Trophoblast cell (in vitro differentiated cells and primary cell): Measurements from ENCODE around the gene XKR3.

Experiments
- DNase-seq, 2 donors: peaks; one replicate each; pipeline ENCODE4 v3.0.0-alpha.2; 2016
- H2AFZ ChIP-seq: 2 replicates; pipeline ENCODE4 v1.6.1; 2013; ENCODE audit warnings: low read length, moderate library complexity, mild to moderate bottlenecking; ENCODE audit not compliant: insufficient read depth, poor library complexity
- H2AK5ac ChIP-seq: 2 replicates; pipeline ENCODE4 v1.6.1; 2013; ENCODE audit warnings: mild to moderate bottlenecking, low read length
- H2BK120ac ChIP-seq: 2 replicates; pipeline ENCODE4 v1.6.1; 2013; ENCODE audit warnings: low read length, mild to moderate bottlenecking, moderate library complexity; ENCODE audit not compliant: insufficient read depth, poor library complexity
- H2BK12ac ChIP-seq: 2 replicates; pipeline ENCODE4 v1.6.1; 2013; ENCODE audit warnings: mild to moderate bottlenecking, low read length, moderate library complexity
- H2BK5ac ChIP-seq: 2 replicates; pipeline ENCODE4 v1.6.1; 2013; ENCODE audit warnings: low read length, low read depth, moderate library complexity, mild to moderate bottlenecking; ENCODE audit not compliant: poor library complexity
- H3K14ac ChIP-seq: 2 replicates; pipeline ENCODE4 v1.6.1; 2013; ENCODE audit warnings: mild to moderate bottlenecking, low read length
- H3K18ac ChIP-seq: 2 replicates; pipeline ENCODE4 v1.6.1; 2013; ENCODE audit warnings: mild to moderate bottlenecking, low read length
- H3K23ac ChIP-seq: 2 replicates; pipeline ENCODE4 v1.6.1; 2013; ENCODE audit warnings: low read length
- H3K27ac ChIP-seq: 2 replicates; pipeline ENCODE4 v1.5.1; 2013; ENCODE audit warnings: low read depth, mild to moderate bottlenecking, inconsistent platforms, low read length, moderate library complexity
- H3K27me3 ChIP-seq: 2 replicates; pipeline ENCODE4 v1.6.1; 2013; ENCODE audit warnings: inconsistent platforms, mild to moderate bottlenecking, low read length, moderate library complexity; ENCODE audit not compliant: insufficient read depth
- H3K36me3 ChIP-seq, 2 experiments: 1 replicate in 1 of 2; 2 replicates in 1 of 2; pipeline ENCODE4 v1.6.1; 2013; ENCODE audit warnings: low read length in 2 of 2, mild to moderate bottlenecking in 2 of 2, moderate library complexity in 1 of 2; ENCODE audit not compliant: insufficient read depth in 2 of 2, control insufficient read depth in 1 of 2
- H3K4ac ChIP-seq: 2 replicates; pipeline ENCODE4 v1.6.1; 2013; ENCODE audit warnings: low read depth, mild to moderate bottlenecking, low read length, moderate library complexity
- H3K4me1 ChIP-seq, 2 experiments: 1 replicate in 1 of 2; 2 replicates in 1 of 2; pipeline ENCODE4 v1.6.1; 2013; ENCODE audit warnings: low read length in 2 of 2, mild to moderate bottlenecking in 2 of 2, moderate library complexity in 1 of 2; ENCODE audit not compliant: insufficient read depth in 2 of 2, control insufficient read depth in 1 of 2
- H3K4me2 ChIP-seq: 2 replicates; pipeline ENCODE4 v1.6.1; 2013; ENCODE audit warnings: inconsistent platforms, mild to moderate bottlenecking, low read length, moderate library complexity
- H3K4me3 ChIP-seq: 2 replicates; pipeline ENCODE4 v1.5.1; 2013; ENCODE audit warnings: mild to moderate bottlenecking, low read depth, low read length, inconsistent platforms
- H3K79me1 ChIP-seq: one replicate; pipeline ENCODE4 v1.6.1; 2013; ENCODE audit warnings: low read length
- H3K79me2 ChIP-seq: 2 replicates; pipeline ENCODE4 v1.6.1; 2013; ENCODE audit warnings: low read length, mild to moderate bottlenecking; ENCODE audit not compliant: control insufficient read depth, insufficient read depth, poor library complexity
- H3K9ac ChIP-seq: 2 replicates; pipeline ENCODE4 v1.6.1; 2013; ENCODE audit warnings: mild to moderate bottlenecking, low read length
- H3K9me3 ChIP-seq: 2 replicates; pipeline ENCODE4 v1.6.1; 2013; ENCODE audit warnings: low read depth, mild to moderate bottlenecking, control low read depth, inconsistent platforms, low read length; ENCODE audit not compliant: insufficient read depth
- H4K12ac ChIP-seq: 2 replicates; pipeline ENCODE4 v1.6.1; 2013; ENCODE audit warnings: low read depth, mild to moderate bottlenecking, low read length, moderate library complexity
- H4K8ac ChIP-seq: 2 replicates; pipeline ENCODE4 v1.6.1; 2013; ENCODE audit warnings: low read depth, mild to moderate bottlenecking, low read length, moderate library complexity
- H4K91ac ChIP-seq: one replicate; pipeline ENCODE4 v1.6.1; 2013; ENCODE audit warnings: low read depth, mild to moderate bottlenecking, low read length, moderate library complexity
- WGBS: extraction: QIAGEN DNeasy Blood & Tissue Kit; methylation state at CpG from one replicate; pipeline ENCODE4 v1.1.7; 2013; ENCODE audit warnings: missing lambda C conversion rate; ENCODE audit not compliant: insufficient read length, insufficient coverage; ENCODE audit errors: extremely low coverage; 5-methylcytosine and 5-hydroxymethylcytosine counted together

The XKR3 gene

GRCh38 chr22:16808744-16809143, 16.5 kb downstream of the XKR3 start:
- Histone ChIP-seq H2AFZ (no peak overlapping the region), H3K4me2 (no peak overlapping the region), H3K27me3 (no peaks in the 10 kb centered on the region), H2AK5ac (no peak overlapping the region), H4K12ac (no peak overlapping the region), H3K79me1 (no peaks in the 10 kb centered on the region), H2BK12ac (no peak overlapping the region), H3K9ac (no peak overlapping the region), H3K23ac (no peak overlapping the region), H3K4ac (no peak overlapping the region), H4K8ac (no peak overlapping the region), H3K36me3 (no peaks in the 10 kb centered on the region), H2BK5ac (no peak overlapping the region), H3K4me1 (no peaks in the 10 kb centered on the region), H3K14ac (no peak overlapping the region), H3K4me3 (no peak overlapping the region), H3K18ac (no peak overlapping the region), H3K79me2 (no peaks in the 10 kb centered on the region), H2BK120ac (no peak overlapping the region), H3K9me3 (no peaks in the 10 kb centered on the region), H4K91ac (no peak overlapping the region), H3K27ac (no peak overlapping the region)
- WGBS = 100% methylated on average over 1 of the region's 2 CpGs
- DNase-seq = no peak

GRCh38 chr22:16807109-16807508, 18.1 kb downstream of the XKR3 start:
- no CpG with 5 or more reads among the region's 2 CpGs for WGBS
- Histone ChIP-seq H2BK120ac (no peak overlapping the region), H3K79me1 (no peaks in the 10 kb centered on the region), H3K4me2 (no peak overlapping the region), H2AK5ac (no peak overlapping the region), H3K18ac (no peak overlapping the region), H4K12ac (no peak overlapping the region), H2BK12ac (no peak overlapping the region), H3K79me2 (no peaks in the 10 kb centered on the region), H3K36me3 (no peaks in the 10 kb centered on the region), H3K4ac (no peak overlapping the region), H3K23ac (no peak overlapping the region), H4K91ac (no peak overlapping the region), H2AFZ (no peak overlapping the region), H3K27ac (no peak overlapping the region), H3K4me3 (no peak overlapping the region), H3K27me3 (no peaks in the 10 kb centered on the region), H3K14ac (no peak overlapping the region), H3K9me3 (no peaks in the 10 kb centered on the region), H3K9ac (no peak overlapping the region), H2BK5ac (no peak overlapping the region), H4K8ac (no peak overlapping the region), H3K4me1 (no peaks in the 10 kb centered on the region)
- DNase-seq = no peak

GRCh38 chr22:16806401-16806800, 18.8 kb downstream of the XKR3 start:
- Histone ChIP-seq H3K9ac (no peak overlapping the region), H2BK12ac (no peak overlapping the region), H3K79me2 (no peaks in the 10 kb centered on the region), H3K4me3 (no peak overlapping the region), H4K12ac (no peak overlapping the region), H3K27me3 (no peaks in the 10 kb centered on the region), H3K79me1 (no peaks in the 10 kb centered on the region), H2AK5ac (no peak overlapping the region), H3K23ac (no peak overlapping the region), H2BK5ac (no peak overlapping the region), H4K91ac (no peak overlapping the region), H2BK120ac (no peak overlapping the region), H3K4me1 (no peaks in the 10 kb centered on the region), H3K27ac (no peak overlapping the region), H3K4ac (no peak overlapping the region), H3K4me2 (no peak overlapping the region), H3K14ac (no peak overlapping the region), H3K36me3 (no peaks in the 10 kb centered on the region), H4K8ac (no peak overlapping the region), H3K9me3 (no peaks in the 10 kb centered on the region), H3K18ac (no peak overlapping the region), H2AFZ (no peak overlapping the region)
- DNase-seq = peak; percentile 67 to 78
- no CpG with 5 or more reads among the region's 5 CpGs for WGBS

- no peak overlapping the region for H2BK12ac ChIP-seq
- H4K91ac ChIP-seq = no peak overlapping the region
- H3K4me2 ChIP-seq = no peak overlapping the region
- no peak overlapping the region for H3K4ac ChIP-seq
- no peak overlapping the region for H3K23ac ChIP-seq
- no peak overlapping the region for H2AFZ ChIP-seq
- H3K14ac ChIP-seq = no peak overlapping the region
- DNase-seq = no peak
- H3K36me3 ChIP-seq = no peaks in the 10 kb centered on the region
- H2BK5ac ChIP-seq = no peak overlapping the region
- H3K27ac ChIP-seq = no peak overlapping the region
- no peaks in the 10 kb centered on the region for H3K27me3 ChIP-seq
- no peak overlapping the region for H3K9ac ChIP-seq
- H4K8ac ChIP-seq = no peak overlapping the region
- H3K4me1 ChIP-seq = no peaks in the 10 kb centered on the region
- no peak overlapping the region for H2AK5ac ChIP-seq
- no peak overlapping the region for H2BK120ac ChIP-seq
- no peak overlapping the region for H3K4me3 ChIP-seq
- H3K79me1 ChIP-seq = no peaks in the 10 kb centered on the region
- no CpG with 5 or more reads among the region's 2 CpGs for WGBS
- H3K18ac ChIP-seq = no peak overlapping the region
- no peaks in the 10 kb centered on the region for H3K9me3 ChIP-seq
- H3K79me2 ChIP-seq = no peaks in the 10 kb centered on the region
- no peak overlapping the region for H4K12ac ChIP-seq
Measured at GRCh38 chr22:16804882-16805281, 20.3 kb downstream of the XKR3 start.
